Astrocyte (in vitro differentiated cells and primary cell): Measurements from ENCODE around the gene DNAH1. TPM values are rescaled to one million over a fixed set of nuclear protein-coding genes. Genes with fewer than 3 reads are reported as not detected.

ENCODE experiments used
- DNase-seq: peaks from one replicate; pipeline ENCODE4 v3.0.0-alpha.2; 2010; ENCODE audit warnings: low read depth
- FAIRE-seq: peaks from 2 replicates; lab custom pipeline; 2011; peaks lifted over from hg19 to GRCh38; lab: Jason Lieb, UNC
- H2AFZ ChIP-seq: 2 replicates; pipeline ENCODE4 v1.6.0; 2012; ENCODE audit warnings: low read depth, low read length, inconsistent platforms
- H3K27ac ChIP-seq: 2 replicates; pipeline ENCODE4 v1.5.1; 2011; ENCODE audit warnings: low read depth, low read length, inconsistent platforms
- H3K27me3 ChIP-seq: 2 replicates; pipeline ENCODE4 v1.6.0; 2011; ENCODE audit warnings: low read length, inconsistent platforms; ENCODE audit not compliant: insufficient read depth
- H3K36me3 ChIP-seq: 2 replicates; pipeline ENCODE4 v1.5.1; 2011; ENCODE audit warnings: low read length, inconsistent platforms; ENCODE audit not compliant: insufficient read depth
- H3K4me1 ChIP-seq: 2 replicates; pipeline ENCODE4 v1.5.1; 2011; ENCODE audit warnings: low read length, inconsistent platforms; ENCODE audit not compliant: insufficient read depth
- H3K4me2 ChIP-seq: 2 replicates; pipeline ENCODE4 v1.6.0; 2012; ENCODE audit warnings: low read length, inconsistent platforms
- H3K4me3 ChIP-seq: 2 replicates; pipeline ENCODE4 v1.5.1; 2011; ENCODE audit warnings: low read depth, mild to moderate bottlenecking, low read length, inconsistent platforms; ENCODE audit not compliant: insufficient read depth
- H3K79me2 ChIP-seq: 2 replicates; pipeline ENCODE4 v1.6.0; 2012; ENCODE audit warnings: mild to moderate bottlenecking, low read length, inconsistent platforms; ENCODE audit not compliant: insufficient read depth
- H3K9ac ChIP-seq: 2 replicates; pipeline ENCODE4 v1.6.0; 2012; ENCODE audit warnings: mild to moderate bottlenecking, low read length, inconsistent platforms
- H3K9me3 ChIP-seq: 2 replicates; pipeline ENCODE4 v1.5.1; 2012; ENCODE audit warnings: low read depth, mild to moderate bottlenecking, low read length, inconsistent platforms; ENCODE audit not compliant: insufficient read depth
- H4K20me1 ChIP-seq: 2 replicates; pipeline ENCODE4 v1.6.0; 2012; ENCODE audit warnings: low read length, inconsistent platforms; ENCODE audit not compliant: insufficient read depth
- H3K27ac Mint-ChIP-seq: one replicate; pipeline ENCODE4 v1.8.0; 2021; ENCODE audit warnings: mild to moderate bottlenecking, mixed read lengths; ENCODE audit not compliant: unreplicated experiment
- H3K27me3 Mint-ChIP-seq: one replicate; pipeline ENCODE4 v1.8.0; 2021; ENCODE audit warnings: low read depth, mixed read lengths; ENCODE audit not compliant: unreplicated experiment
- H3K36me3 Mint-ChIP-seq: one replicate; pipeline ENCODE4 v1.8.0; 2021; ENCODE audit warnings: low read depth, mixed read lengths; ENCODE audit not compliant: unreplicated experiment
- H3K4me1 Mint-ChIP-seq: one replicate; pipeline ENCODE4 v1.8.0; 2021; ENCODE audit warnings: low read depth, mixed read lengths; ENCODE audit not compliant: unreplicated experiment
- H3K4me3 Mint-ChIP-seq: one replicate; pipeline ENCODE4 v1.8.0; 2021; ENCODE audit warnings: mild to moderate bottlenecking, moderate library complexity, mixed read lengths; ENCODE audit not compliant: unreplicated experiment
- H3K9me3 Mint-ChIP-seq: one replicate; pipeline ENCODE4 v1.8.0; 2021; ENCODE audit warnings: mild to moderate bottlenecking, mixed read lengths; ENCODE audit not compliant: unreplicated experiment
- EZH2 ChIP-seq: IDR thresholded peaks from 2 replicates; pipeline ENCODE4 v1.6.1; 2012; ENCODE audit warnings: mild to moderate bottlenecking, low read length, inconsistent platforms; ENCODE audit not compliant: insufficient read depth
- total RNA-seq: library from RNA; stranded (reverse); gene quantifications from 2 replicates; pipeline ENCODE4 v1.2.1, GENCODE V29; 2021
- TF ChIP-seq, protein P1 (sequence below): IDR thresholded peaks from 2 replicates; pipeline ENCODE4 v1.5.1; 2011; ENCODE audit warnings: low read depth, mild to moderate bottlenecking, inconsistent platforms, low read length, moderate library complexity; ENCODE audit not compliant: insufficient read depth

DNAH1 gene
- total RNA-seq, 1 donor from 2014 or later = 2.3 TPM

DNA sequence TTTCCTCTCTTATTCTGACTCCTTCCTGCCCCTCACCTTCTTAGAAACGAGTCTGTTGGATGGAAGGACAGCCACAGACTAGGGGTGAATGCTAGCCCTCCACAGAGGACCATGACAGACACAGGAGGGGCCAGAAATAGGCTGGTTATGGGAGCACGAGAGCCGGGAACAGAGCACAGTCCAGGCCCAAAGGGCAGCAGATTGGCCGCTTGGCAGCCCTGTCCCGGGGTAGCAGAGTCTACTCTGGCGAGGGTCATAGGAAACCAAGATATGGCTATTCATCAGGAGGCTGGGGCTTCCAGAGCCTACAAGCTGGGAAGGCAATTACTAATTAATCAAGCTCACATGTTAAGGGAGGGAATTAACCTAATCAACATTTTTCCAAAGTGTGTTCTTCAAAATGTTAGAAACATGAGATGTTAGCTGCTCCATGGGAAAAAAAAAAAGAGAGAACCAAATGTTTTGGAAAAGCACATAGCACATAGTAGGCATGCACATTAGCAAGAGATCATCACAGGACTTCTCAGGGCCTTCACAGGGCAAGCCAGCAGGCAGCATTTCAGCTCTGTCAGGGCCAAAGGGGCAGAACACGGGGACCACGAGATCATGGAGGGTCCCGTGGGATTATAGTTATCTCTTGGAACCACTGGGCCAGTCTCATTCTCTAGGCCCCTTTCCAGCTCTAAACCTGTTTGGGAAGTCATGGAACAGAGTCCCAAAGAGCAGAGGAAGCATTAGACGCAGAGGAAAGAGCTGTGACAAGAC is 115.5 kb downstream of the DNAH1 start:
- Histone ChIP-seq H3K27ac (no peak overlapping the region), H3K27me3 (peaks cover 3% of the 10 kb centered on the region), H3K36me3 (no peaks in the 10 kb centered on the region), H4K20me1 (no peaks in the 10 kb centered on the region), H3K9me3 (no peaks in the 10 kb centered on the region), H3K4me3 (no peak overlapping the region), H2AFZ (no peak overlapping the region), H3K79me2 (no peaks in the 10 kb centered on the region), H3K4me1 (peaks cover 5% of the 10 kb centered on the region), H3K4me2 (no peak overlapping the region), H3K9ac (no peak overlapping the region)
- H3K4me1 Mint-ChIP-seq = peaks cover 4% of the 10 kb centered on the region
- no peaks in the 10 kb centered on the region for H3K36me3 Mint-ChIP-seq
- no peak overlapping the region for H3K4me3 Mint-ChIP-seq
- H3K9me3 Mint-ChIP-seq = no peaks in the 10 kb centered on the region
- DNase-seq = no peak
- H3K27me3 Mint-ChIP-seq = peaks cover 25% of the 10 kb centered on the region
- FAIRE-seq = no peak
- TF ChIP-seq, protein P1, sequence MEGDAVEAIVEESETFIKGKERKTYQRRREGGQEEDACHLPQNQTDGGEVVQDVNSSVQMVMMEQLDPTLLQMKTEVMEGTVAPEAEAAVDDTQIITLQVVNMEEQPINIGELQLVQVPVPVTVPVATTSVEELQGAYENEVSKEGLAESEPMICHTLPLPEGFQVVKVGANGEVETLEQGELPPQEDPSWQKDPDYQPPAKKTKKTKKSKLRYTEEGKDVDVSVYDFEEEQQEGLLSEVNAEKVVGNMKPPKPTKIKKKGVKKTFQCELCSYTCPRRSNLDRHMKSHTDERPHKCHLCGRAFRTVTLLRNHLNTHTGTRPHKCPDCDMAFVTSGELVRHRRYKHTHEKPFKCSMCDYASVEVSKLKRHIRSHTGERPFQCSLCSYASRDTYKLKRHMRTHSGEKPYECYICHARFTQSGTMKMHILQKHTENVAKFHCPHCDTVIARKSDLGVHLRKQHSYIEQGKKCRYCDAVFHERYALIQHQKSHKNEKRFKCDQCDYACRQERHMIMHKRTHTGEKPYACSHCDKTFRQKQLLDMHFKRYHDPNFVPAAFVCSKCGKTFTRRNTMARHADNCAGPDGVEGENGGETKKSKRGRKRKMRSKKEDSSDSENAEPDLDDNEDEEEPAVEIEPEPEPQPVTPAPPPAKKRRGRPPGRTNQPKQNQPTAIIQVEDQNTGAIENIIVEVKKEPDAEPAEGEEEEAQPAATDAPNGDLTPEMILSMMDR = no peak
- no peak for TF ChIP-seq EZH2
- H3K27ac Mint-ChIP-seq = no peak overlapping the region

DNA sequence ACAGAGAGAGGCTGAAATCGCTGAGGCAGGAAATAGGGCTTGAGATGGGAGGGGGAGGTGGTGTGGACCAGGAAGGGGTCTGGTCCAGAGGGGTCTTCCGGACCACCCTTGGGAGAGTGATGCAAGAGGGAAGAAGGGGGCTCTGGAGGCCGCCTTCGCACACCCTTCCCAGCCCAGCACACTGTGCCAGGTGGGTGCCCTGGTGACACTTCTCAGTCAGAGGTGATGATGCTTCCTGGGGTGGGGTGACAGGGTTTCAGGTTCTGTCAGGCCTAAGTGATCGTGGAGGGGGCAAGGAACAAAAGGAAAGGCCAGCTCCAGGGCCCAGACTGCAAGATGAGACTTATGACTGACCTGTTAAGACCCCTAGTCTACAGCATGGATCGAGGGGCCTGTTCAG is 116.1 kb downstream of the DNAH1 start:
- Histone ChIP-seq H3K4me1 (peaks cover 5% of the 10 kb centered on the region), H3K4me2 (no peak overlapping the region), H2AFZ (no peak overlapping the region), H3K79me2 (no peaks in the 10 kb centered on the region), H3K9me3 (no peaks in the 10 kb centered on the region), H3K27ac (no peak overlapping the region), H3K36me3 (no peaks in the 10 kb centered on the region), H3K4me3 (no peak overlapping the region), H4K20me1 (no peaks in the 10 kb centered on the region), H3K9ac (no peak overlapping the region), H3K27me3 (peaks cover 3% of the 10 kb centered on the region)
- Mint-ChIP-seq H3K27ac (no peak overlapping the region), H3K4me1 (peaks cover 5% of the 10 kb centered on the region), H3K4me3 (no peak overlapping the region), H3K36me3 (no peaks in the 10 kb centered on the region), H3K27me3 (peaks cover 25% of the 10 kb centered on the region), H3K9me3 (no peaks in the 10 kb centered on the region)
- DNase-seq (no peak), FAIRE-seq (no peak)
- no peak for TF ChIP-seq EZH2
- TF ChIP-seq, protein P1 = no peak

DNA sequence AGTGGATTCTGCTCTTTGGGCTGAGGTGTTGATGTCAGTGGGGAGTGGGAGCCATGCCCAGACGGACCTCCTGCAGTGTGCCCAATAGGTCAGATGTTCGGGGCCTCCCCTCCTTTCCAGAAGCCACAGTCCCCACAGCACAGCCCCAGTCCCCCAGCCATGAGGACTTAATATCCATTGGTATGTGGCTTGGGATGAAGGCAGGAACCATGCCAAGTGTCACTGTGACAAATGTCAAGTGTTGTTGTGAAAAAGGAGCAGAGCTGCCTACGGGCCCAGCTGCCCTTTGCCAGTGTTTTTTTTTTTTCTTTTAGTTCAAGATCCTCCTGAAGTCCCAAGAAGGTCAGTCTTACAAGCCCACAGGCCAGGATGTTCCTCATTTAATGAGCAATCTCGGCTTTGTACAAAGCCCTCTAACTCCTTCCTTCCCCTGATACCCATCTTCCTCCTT is 116.6 kb downstream of the DNAH1 start:
- H3K4me1 Mint-ChIP-seq = peaks cover 5% of the 10 kb centered on the region
- H3K4me3 Mint-ChIP-seq = no peak overlapping the region
- no peaks in the 10 kb centered on the region for H4K20me1 ChIP-seq
- peaks cover 25% of the 10 kb centered on the region for H3K27me3 Mint-ChIP-seq
- H3K9ac ChIP-seq = no peak overlapping the region
- no peak overlapping the region for H2AFZ ChIP-seq
- FAIRE-seq (no peak), DNase-seq (no peak)
- H3K4me1 ChIP-seq = peaks cover 5% of the 10 kb centered on the region
- H3K4me2 ChIP-seq = no peak overlapping the region
- no peak overlapping the region for H3K27ac Mint-ChIP-seq
- H3K9me3 ChIP-seq = no peaks in the 10 kb centered on the region
- no peaks in the 10 kb centered on the region for H3K79me2 ChIP-seq
- H3K36me3 ChIP-seq = no peaks in the 10 kb centered on the region
- H3K9me3 Mint-ChIP-seq = no peaks in the 10 kb centered on the region
- H3K4me3 ChIP-seq = no peak overlapping the region
- TF ChIP-seq, protein P1 = no peak
- no peak for TF ChIP-seq EZH2
- H3K27me3 ChIP-seq = peaks cover 3% of the 10 kb centered on the region
- no peak overlapping the region for H3K27ac ChIP-seq
- H3K36me3 Mint-ChIP-seq = no peaks in the 10 kb centered on the region
